Measurements from ENCODE around the gene TRIM14.
A peak's percentile ranks its signal among the peaks of the same experiment; 100 is the strongest.
"Not testable (repeated sequence)": the region's sequence is repeated elsewhere in the genome, so short reads cannot be mapped to it uniquely, and the experiment has no call there.

Gene TRIM14

GRCh38 chr9:98104445-98104881 lies 14.6 kb downstream of the TRIM14 start:
- peak; percentile 16 to 34 for DNase-seq

GRCh38 chr9:98101868-98102273 lies 17.2 kb downstream of the TRIM14 start:
- peak; percentile 91 to 92 for DNase-seq

- no peak for DNase-seq
Measured at GRCh38 chr9:98101416-98101815, 17.6 kb downstream of the TRIM14 start.

- DNase-seq: no peak
Measured at GRCh38 chr9:98100456-98100855, 18.6 kb downstream of the TRIM14 start.

- DNase-seq: peak in 1 of 2 donors; percentile 37
Measured at GRCh38 chr9:98099898-98100297, 19.1 kb downstream of the TRIM14 start.

- DNase-seq: peak; percentile 32 to 34
Measured at GRCh38 chr9:98099346-98099745, 19.7 kb downstream of the TRIM14 start.

- DNase-seq: peak; percentile 40 to 60
Measured at GRCh38 chr9:98097836-98098235, 21.2 kb downstream of the TRIM14 start.

- no peak for DNase-seq
Measured at GRCh38 chr9:98096091-98096490, 22.9 kb downstream of the TRIM14 start.

- no peak for DNase-seq
Measured at GRCh38 chr9:98095401-98095800, 23.6 kb downstream of the TRIM14 start.

GRCh38 chr9:98094851-98095250 lies 24.2 kb downstream of the TRIM14 start:
- no peak for DNase-seq

- no peak for DNase-seq
Measured at GRCh38 chr9:98094316-98094715, 24.7 kb downstream of the TRIM14 start.

- peak; percentile 31 to 39 for DNase-seq
Measured at GRCh38 chr9:98092613-98092931, 26.4 kb downstream of the TRIM14 start.

- no peak for DNase-seq
Measured at GRCh38 chr9:98091735-98092612, 27.0 kb downstream of the TRIM14 start.

- DNase-seq: not testable (repeated sequence)
Measured at GRCh38 chr9:98090674-98091073, 28.3 kb downstream of the TRIM14 start.

GRCh38 chr9:98087420-98088354 lies 31.3 kb downstream of the TRIM14 start:
- peak; percentile 61 to 72 for DNase-seq

- DNase-seq: no peak
Measured at GRCh38 chr9:98086461-98086860, 32.6 kb downstream of the TRIM14 start.

GRCh38 chr9:98085944-98086343 lies 33.1 kb downstream of the TRIM14 start:
- DNase-seq: no peak

- DNase-seq: no peak
Measured at GRCh38 chr9:98085058-98085457, 34.0 kb downstream of the TRIM14 start.

- no peak for DNase-seq
Measured at GRCh38 chr9:98084396-98084795, 34.6 kb downstream of the TRIM14 start.

- DNase-seq: no peak
Measured at GRCh38 chr9:98083566-98084183, 35.3 kb downstream of the TRIM14 start.

GRCh38 chr9:98083061-98083501 lies 35.9 kb downstream of the TRIM14 start:
- no peak for DNase-seq

- no peak for DNase-seq
Measured at GRCh38 chr9:98081477-98082219, 37.4 kb downstream of the TRIM14 start.

Data from CD4-positive, alpha-beta T cell treated with Interleukin-4 for 1 hour (primary cell).